GM12878 (cell line): ENCODE data around the gene BMPR1B. TPM values are rescaled to one million over a fixed set of nuclear protein-coding genes. Genes with fewer than 3 reads are reported as not detected.

Experiments
- ATAC-seq: fragments of 200-7000 bp; cut with Tn5 transposase; 3 replicates; pipeline ENCODE4 v1.9.1; 2020; ENCODE audit warnings: mild to moderate bottlenecking, moderate library complexity
- BruUV-seq: library from RNA; stranded (reverse); fragments of 400-500 nt; replicated peaks from 2 replicates; lab custom pipeline; 2021; lab: Mats Ljungman, UMichigan
- CTCF ChIA-PET: fragments of 300-600 bp; sonication (Branson Sonifier 250); formaldehyde crosslinking; extraction: SDS; loops from one replicate; lab custom pipeline; 2021; ENCODE audit warnings: inconsistent platforms; lab: Yijun Ruan, JAX
- POLR2A ChIA-PET: fragments of 350-600 bp; formaldehyde crosslinking; extraction: SDS; loops from one replicate; lab custom pipeline; 2021; ENCODE audit warnings: inconsistent platforms; lab: Charles Lee
- RAD21 ChIA-PET: fragments of 300-600 bp; sonication (Branson Sonifier 250); formaldehyde crosslinking; loops from one replicate; lab custom pipeline; 2023; ENCODE audit warnings: antibody characterized with exemption; ENCODE audit not compliant: unreplicated experiment; lab: Charles Lee
- SMC1A ChIA-PET: fragments of 300-600 bp; sonication (Branson Sonifier 250); formaldehyde crosslinking; loops from one replicate; lab custom pipeline; 2023; ENCODE audit not compliant: unreplicated experiment, uncharacterized antibody; lab: Charles Lee
- DNase-seq: peaks from one replicate; pipeline ENCODE4 v3.0.0-alpha.2; 2011; ENCODE audit warnings: low read depth, low spot score
- FAIRE-seq: peaks from 3 replicates; lab custom pipeline; 2011; peaks lifted over from hg19 to GRCh38; lab: Jason Lieb, UNC
- H2AFZ ChIP-seq: 2 replicates; pipeline ENCODE4 v1.6.0; 2011; ENCODE audit warnings: low read depth, low read length, control low read depth; ENCODE audit not compliant: control insufficient read depth
- H3K27ac ChIP-seq: 2 replicates; pipeline ENCODE4 v1.5.1; 2011; ENCODE audit warnings: control low read depth; ENCODE audit not compliant: control insufficient read depth, insufficient read depth
- H3K27me3 ChIP-seq, 2 experiments: replicated peaks in 1 of 2; 2 replicates each; pipeline versions ENCODE4 v1.6.0 to v1.6.1; 2011; ENCODE audit warnings: low read length in 1 of 2; ENCODE audit not compliant: control insufficient read depth in 2 of 2, insufficient read depth in 2 of 2
- H3K36me3 ChIP-seq, 2 experiments: 2 replicates each; pipeline ENCODE4 v1.5.1; 2011; ENCODE audit warnings: low read length in 1 of 2; ENCODE audit not compliant: control insufficient read depth in 2 of 2, insufficient read depth in 2 of 2
- H3K4me1 ChIP-seq: 2 replicates; pipeline ENCODE4 v1.6.1; 2011; ENCODE audit warnings: mild to moderate bottlenecking, low read length, moderate library complexity, mixed read lengths; ENCODE audit not compliant: control insufficient read depth, insufficient read depth
- H3K4me2 ChIP-seq: 2 replicates; pipeline ENCODE4 v1.6.0; 2011; ENCODE audit warnings: control low read depth; ENCODE audit not compliant: control insufficient read depth, insufficient read depth
- H3K4me3 ChIP-seq: fragments of 200-600 bp; sonication (generic); 2 replicates; pipeline ENCODE4 v1.5.1; 2016
- H3K79me2 ChIP-seq: 2 replicates; pipeline ENCODE4 v1.6.0; 2011; ENCODE audit warnings: low read length; ENCODE audit not compliant: control insufficient read depth, insufficient read depth
- H3K9ac ChIP-seq: 2 replicates; pipeline ENCODE4 v1.8.0; 2011; ENCODE audit warnings: low read length, control low read depth, mixed read lengths; ENCODE audit not compliant: control insufficient read depth, insufficient read depth
- H3K9me3 ChIP-seq: replicated peaks from 3 replicates; pipeline ENCODE4 v1.5.1; 2011; ENCODE audit warnings: mild to moderate bottlenecking, low read length; ENCODE audit not compliant: control insufficient read depth, insufficient read depth
- H4K20me1 ChIP-seq: 2 replicates; pipeline ENCODE4 v1.6.0; 2011; ENCODE audit not compliant: control insufficient read depth, insufficient read depth
- BCL3 ChIP-seq: IDR thresholded peaks from 2 replicates; pipeline ENCODE4 v1.6.1; 2011; ENCODE audit warnings: borderline replicate concordance, low read depth, mild to moderate bottlenecking, moderate library complexity, low read length; ENCODE audit not compliant: insufficient read depth, poor library complexity, severe bottlenecking
- FOXK2 ChIP-seq: fragments of 450-650 bp; IDR thresholded peaks from 2 replicates; pipeline ENCODE4 v1.6.1; 2017; ENCODE audit warnings: mild to moderate bottlenecking, moderate library complexity
- IRF3 ChIP-seq: fragments of 450-650 bp; IDR thresholded peaks from 2 replicates; pipeline ENCODE4 v1.6.1; 2014; ENCODE audit warnings: mild to moderate bottlenecking
- JUND ChIP-seq: IDR thresholded peaks from 2 replicates; pipeline ENCODE4 v1.6.1; 2012; ENCODE audit warnings: low read depth, mild to moderate bottlenecking, low read length, improper control_type of control experiment, moderate library complexity
- MTA3 ChIP-seq: IDR thresholded peaks from 2 replicates; pipeline ENCODE4 v1.6.1; 2012; ENCODE audit warnings: low read length, inconsistent platforms, borderline replicate concordance
- MYB ChIP-seq: fragments of 150-350 bp; IDR thresholded peaks from 2 replicates; pipeline ENCODE4 v1.6.1; 2014; ENCODE audit warnings: mild to moderate bottlenecking, low read depth, low read length, borderline replicate concordance
- MYC ChIP-seq: IDR thresholded peaks from 2 replicates; pipeline ENCODE4 v1.6.1; 2011; ENCODE audit warnings: mild to moderate bottlenecking, low read length, moderate library complexity, inconsistent platforms; ENCODE audit not compliant: insufficient read depth, insufficient replicate concordance, insufficient read length, severe bottlenecking
- PML ChIP-seq: IDR thresholded peaks from 2 replicates; pipeline ENCODE4 v1.6.1; 2012; ENCODE audit warnings: low read length, inconsistent platforms
- SIX5 ChIP-seq: IDR thresholded peaks from 2 replicates; pipeline ENCODE4 v1.6.1; 2011; ENCODE audit warnings: mild to moderate bottlenecking, low read depth, low read length, moderate library complexity; ENCODE audit not compliant: severe bottlenecking
- STAT3 ChIP-seq: IDR thresholded peaks from 2 replicates; pipeline ENCODE4 v1.6.1; 2011; ENCODE audit warnings: low read depth, low read length, improper control_type of control experiment
- SUZ12 ChIP-seq: fragments of 200-600 bp; sonication (generic); IDR thresholded peaks from one replicate; pipeline ENCODE4 v1.6.1; 2018; ENCODE audit warnings: antibody characterized with exemption, mild to moderate bottlenecking; ENCODE audit not compliant: unreplicated experiment
- USF2 ChIP-seq: IDR thresholded peaks from 2 replicates; pipeline ENCODE4 v1.6.1; 2011; ENCODE audit warnings: low read depth, low read length, improper control_type of control experiment, borderline replicate concordance
- YBX1 ChIP-seq: fragments of 450-650 bp; IDR thresholded peaks from 2 replicates; pipeline ENCODE4 v1.6.1; 2016; ENCODE audit warnings: antibody characterized with exemption
- ZNF217 ChIP-seq: fragments of 450-650 bp; IDR thresholded peaks from 2 replicates; pipeline ENCODE4 v1.6.1; 2017; ENCODE audit warnings: antibody characterized with exemption, mild to moderate bottlenecking
- ZNF384 ChIP-seq: IDR thresholded peaks from 2 replicates; pipeline ENCODE4 v1.6.1; 2012; ENCODE audit warnings: low read depth, mild to moderate bottlenecking, low read length, improper control_type of control experiment, borderline replicate concordance
- WGBS: methylation state at CpG from one replicate; pipeline ENCODE4 v1.1.6; 2016; ENCODE audit warnings: low lambda C conversion rate; ENCODE audit not compliant: insufficient replicate concordance, insufficient coverage; ENCODE audit errors: missing lambda C conversion rate; 5-methylcytosine and 5-hydroxymethylcytosine counted together
- in situ Hi-C: fragments of 300-500 bp; cut with MboI; formaldehyde crosslinking; loops from 9 replicates; pipeline ENCODE4 v1.14.3; 2018; ENCODE audit warnings: mixed read lengths
- intact Hi-C: fragments of 100-400 bp; cut with micrococcal nuclease; formaldehyde crosslinking; loops from one replicate; pipeline ENCODE4 v1.14.2; 2022; ENCODE audit not compliant: unreplicated experiment
- polyA plus RNA-seq, 11 experiments: library from polyadenylated mRNA; depleted of rRNA in 4 of 11; unstranded in 6 of 11; stranded (reverse) in 5 of 11; fragments of >200 nt; fragmentation: Nextera tagmentation in 4 of 11; fragmentation: Illumina TruSeq in 1 of 11; extraction: Ambion mirVana in 4 of 11; extraction: Trizol in 1 of 11; gene quantifications; 1 replicate in 1 of 11; 2 replicates in 10 of 11; pipeline versions ENCODE4 v1.2.1 to v1.2.3, GENCODE V29; 2011 to 2016; ENCODE audit warnings: inconsistent platforms in 2 of 11, missing spikeins in 2 of 11, low read depth in 1 of 11
- total RNA-seq, 4 experiments: library from RNA; depleted of rRNA in 3 of 4; stranded (reverse); fragments of >200 nt in 3 of 4; fragmentation: Illumina TruSeq in 1 of 4; extraction: Trizol in 1 of 4; gene quantifications; 2 replicates each; pipeline versions ENCODE4 v1.2.1 to v1.2.3, GENCODE V29; 2013 to 2021
- TF ChIP-seq, protein P1 (sequence below): IDR thresholded peaks from 2 replicates; pipeline ENCODE4 v1.6.1; 2012; ENCODE audit warnings: low read depth, low read length, improper control_type of control experiment
- TF ChIP-seq, protein P2 (sequence below): fragments of 150-350 bp; IDR thresholded peaks from 2 replicates; pipeline ENCODE4 v1.6.1; 2014; ENCODE audit warnings: mild to moderate bottlenecking, low read depth, low read length

BMPR1B gene
- total and polyA plus RNA-seq, 10 of the 15 experiments (the other 5 are each of a cell fraction or from before 2014, with no cell fraction given): not detected

DNA sequence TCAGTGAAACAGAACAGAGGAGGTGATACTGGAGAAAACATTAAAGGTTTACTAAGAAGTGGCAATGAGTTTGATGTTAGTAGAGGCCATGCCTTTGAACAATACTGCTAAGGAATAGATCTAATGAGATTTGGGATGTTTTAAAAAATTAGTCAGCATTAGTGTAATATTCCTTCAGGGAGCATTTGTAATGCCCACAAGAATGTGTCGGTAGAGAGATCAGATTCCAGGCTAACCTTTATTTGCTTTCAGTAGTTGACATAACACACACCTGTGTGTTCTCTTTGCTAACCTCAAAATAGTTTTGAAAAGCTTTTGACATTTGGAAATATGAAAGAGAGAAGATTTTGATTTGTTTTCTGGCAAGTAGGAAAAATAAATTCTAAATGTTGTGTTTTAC, 328.8 kb downstream of the BMPR1B start:
- Histone ChIP-seq H3K4me2 (no peak overlapping the region), H3K9ac (no peak overlapping the region), H3K27ac (no peak overlapping the region), H3K36me3 (no peaks in the 10 kb centered on the region), H3K27me3 (no peaks in the 10 kb centered on the region), H2AFZ (no peak overlapping the region), H3K4me1 (no peaks in the 10 kb centered on the region), H4K20me1 (no peaks in the 10 kb centered on the region), H3K79me2 (no peaks in the 10 kb centered on the region), H3K4me3 (no peak overlapping the region), H3K9me3 (no peaks in the 10 kb centered on the region)
- RAD21 ChIA-PET: no interaction called here
- no TSS peak for BruUV-seq
- CTCF ChIA-PET: interaction anchor here (1.9 kb wide), 1 partner anchor 9 kb away, joined by 4 read pairs; no protein-coding TSS in a partner anchor
- POLR2A ChIA-PET: no interaction called here
- intact Hi-C loops (no loop called here), in situ Hi-C loops (no loop called here)
- no peak for DNase-seq
- ATAC-seq: no peak
- 94% methylated on average over 1 of the region's 1 CpG for WGBS
- FAIRE-seq: no peak
- SMC1A ChIA-PET: no interaction called here
- TF ChIP-seq ZNF384 (no peak), PML (no peak), JUND (no peak), MYC (no peak), SIX5 (no peak), YBX1 (no peak), FOXK2 (no peak), IRF3 (no peak), MTA3 (no peak), STAT3 (no peak), BCL3 (no peak), ZNF217 (no peak), SUZ12 (no peak), MYB (no peak), USF2 (no peak)
- TF ChIP-seq, protein P1, sequence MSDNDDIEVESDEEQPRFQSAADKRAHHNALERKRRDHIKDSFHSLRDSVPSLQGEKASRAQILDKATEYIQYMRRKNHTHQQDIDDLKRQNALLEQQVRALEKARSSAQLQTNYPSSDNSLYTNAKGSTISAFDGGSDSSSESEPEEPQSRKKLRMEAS: no peak
- TF ChIP-seq, protein P2, sequence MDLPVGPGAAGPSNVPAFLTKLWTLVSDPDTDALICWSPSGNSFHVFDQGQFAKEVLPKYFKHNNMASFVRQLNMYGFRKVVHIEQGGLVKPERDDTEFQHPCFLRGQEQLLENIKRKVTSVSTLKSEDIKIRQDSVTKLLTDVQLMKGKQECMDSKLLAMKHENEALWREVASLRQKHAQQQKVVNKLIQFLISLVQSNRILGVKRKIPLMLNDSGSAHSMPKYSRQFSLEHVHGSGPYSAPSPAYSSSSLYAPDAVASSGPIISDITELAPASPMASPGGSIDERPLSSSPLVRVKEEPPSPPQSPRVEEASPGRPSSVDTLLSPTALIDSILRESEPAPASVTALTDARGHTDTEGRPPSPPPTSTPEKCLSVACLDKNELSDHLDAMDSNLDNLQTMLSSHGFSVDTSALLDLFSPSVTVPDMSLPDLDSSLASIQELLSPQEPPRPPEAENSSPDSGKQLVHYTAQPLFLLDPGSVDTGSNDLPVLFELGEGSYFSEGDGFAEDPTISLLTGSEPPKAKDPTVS: no peak
